Upper lobe of left lung (tissue), 4 donors: Measurements from ENCODE around the gene SIM1.

Experiments
- EP300 ChIP-seq, 4 donors: sonication (generic); formaldehyde crosslinking; IDR thresholded peaks; one replicate each; pipeline ENCODE4 v1.5.1; 2017; ENCODE audit warnings: antibody characterized with exemption in 4 of 4, control low read depth in 2 of 4
- POLR2AphosphoS5 ChIP-seq, 2 donors: sonication (generic); formaldehyde crosslinking; IDR thresholded peaks; one replicate each; pipeline ENCODE4 v1.5.1; 2017; ENCODE audit warnings: antibody characterized with exemption in 2 of 2
- TF ChIP-seq, protein P1 (sequence below), 6 experiments: fragments of 450-650 bp in 4 of 6; fragments of 200-600 bp in 2 of 6; sonication (generic) in 2 of 6; IDR thresholded peaks; one replicate each; pipeline ENCODE4 v1.5.1; 2016 to 2019; ENCODE audit warnings: antibody characterized with exemption in 6 of 6

DNA sequence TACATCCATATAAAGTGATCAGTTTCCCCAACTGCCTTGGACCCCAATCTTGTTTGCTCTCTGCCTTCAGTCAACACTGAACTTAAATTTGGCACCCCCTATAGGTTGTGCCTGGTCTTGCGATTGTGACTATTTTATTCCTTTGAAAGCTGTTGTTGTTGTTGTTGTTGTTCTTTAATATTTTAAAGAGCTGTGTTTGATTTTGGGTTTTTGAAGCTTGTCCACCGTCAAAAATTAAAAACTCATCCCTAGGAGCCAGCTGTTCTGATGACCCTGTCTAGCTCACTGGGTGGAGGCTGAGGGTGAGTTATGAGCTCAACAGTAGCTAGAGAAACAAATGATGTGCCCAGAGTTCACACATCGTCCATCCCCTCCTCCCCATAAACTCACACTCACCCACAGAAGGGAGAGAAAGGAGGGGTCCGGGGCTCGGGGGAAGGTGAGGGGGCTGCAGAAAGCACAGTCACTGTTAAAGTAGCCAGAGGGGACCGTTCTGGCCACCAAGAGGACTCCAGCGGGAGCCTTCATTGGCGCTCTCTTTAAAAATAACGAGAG, 4.0 kb downstream of the SIM1 start:
- TF ChIP-seq POLR2AphosphoS5 (IDR thresholded peaks at IDR 0.05) = no peak
- TF ChIP-seq EP300 (IDR thresholded peaks at IDR 0.05) = no peak
- TF ChIP-seq, protein P1, sequence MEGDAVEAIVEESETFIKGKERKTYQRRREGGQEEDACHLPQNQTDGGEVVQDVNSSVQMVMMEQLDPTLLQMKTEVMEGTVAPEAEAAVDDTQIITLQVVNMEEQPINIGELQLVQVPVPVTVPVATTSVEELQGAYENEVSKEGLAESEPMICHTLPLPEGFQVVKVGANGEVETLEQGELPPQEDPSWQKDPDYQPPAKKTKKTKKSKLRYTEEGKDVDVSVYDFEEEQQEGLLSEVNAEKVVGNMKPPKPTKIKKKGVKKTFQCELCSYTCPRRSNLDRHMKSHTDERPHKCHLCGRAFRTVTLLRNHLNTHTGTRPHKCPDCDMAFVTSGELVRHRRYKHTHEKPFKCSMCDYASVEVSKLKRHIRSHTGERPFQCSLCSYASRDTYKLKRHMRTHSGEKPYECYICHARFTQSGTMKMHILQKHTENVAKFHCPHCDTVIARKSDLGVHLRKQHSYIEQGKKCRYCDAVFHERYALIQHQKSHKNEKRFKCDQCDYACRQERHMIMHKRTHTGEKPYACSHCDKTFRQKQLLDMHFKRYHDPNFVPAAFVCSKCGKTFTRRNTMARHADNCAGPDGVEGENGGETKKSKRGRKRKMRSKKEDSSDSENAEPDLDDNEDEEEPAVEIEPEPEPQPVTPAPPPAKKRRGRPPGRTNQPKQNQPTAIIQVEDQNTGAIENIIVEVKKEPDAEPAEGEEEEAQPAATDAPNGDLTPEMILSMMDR (IDR thresholded peaks at IDR 0.05) = no peak
